SW480 (cell line): ENCODE data around the gene ADCY5.

Experiments
- DNase-seq: peaks from one replicate; pipeline ENCODE4 v3.0.0-alpha.2; 2016; ENCODE audit warnings: low spot score

The ADCY5 gene

DNA sequence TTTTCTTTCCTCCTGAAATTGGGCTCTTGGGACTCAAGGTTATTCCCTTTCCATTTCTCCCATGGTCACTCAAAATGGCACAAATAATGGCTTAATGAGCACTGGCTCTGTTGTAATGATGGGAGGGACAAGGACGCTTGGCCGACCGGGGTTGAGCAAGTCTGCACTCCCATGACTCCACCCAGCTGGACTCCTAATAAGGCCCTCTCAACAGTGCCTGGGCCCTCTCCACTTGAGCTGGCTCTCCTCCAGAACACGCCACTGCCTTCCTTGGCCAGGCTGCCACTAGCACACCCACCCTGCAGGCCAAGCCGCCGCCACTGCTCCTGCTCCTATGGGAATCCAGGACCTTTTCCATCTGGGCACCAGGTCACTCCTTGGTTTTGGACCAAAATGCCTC is 42.3 kb downstream of the ADCY5 start:
- no peak for DNase-seq

DNA sequence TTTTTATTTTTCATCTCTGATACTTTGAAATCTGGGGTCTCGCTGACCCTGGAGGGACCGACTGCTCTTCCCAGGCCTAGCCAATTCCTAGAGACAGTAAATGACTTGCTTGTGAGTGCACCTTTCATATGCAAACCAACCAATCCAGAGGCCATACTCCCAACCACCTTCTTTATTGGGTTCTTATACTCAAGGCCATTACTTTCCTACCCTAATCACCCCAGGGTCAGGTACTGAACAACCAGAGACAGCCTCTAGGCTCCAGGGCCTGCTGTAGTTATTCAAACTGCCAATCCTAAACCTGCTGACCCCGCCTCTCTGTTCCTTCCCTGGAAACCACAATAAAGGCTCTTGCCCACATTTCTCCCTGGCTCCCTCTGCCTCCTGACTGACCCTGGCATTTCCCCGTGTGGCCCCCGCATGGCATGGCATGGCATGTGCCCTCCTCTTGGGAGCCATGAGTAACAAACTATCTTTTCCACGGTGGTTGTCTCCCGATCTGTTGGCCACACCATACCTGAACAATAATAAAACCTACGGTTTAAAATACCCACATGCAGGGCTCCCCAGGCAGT is 42.9 kb downstream of the ADCY5 start:
- DNase-seq: peak; percentile 79

DNA sequence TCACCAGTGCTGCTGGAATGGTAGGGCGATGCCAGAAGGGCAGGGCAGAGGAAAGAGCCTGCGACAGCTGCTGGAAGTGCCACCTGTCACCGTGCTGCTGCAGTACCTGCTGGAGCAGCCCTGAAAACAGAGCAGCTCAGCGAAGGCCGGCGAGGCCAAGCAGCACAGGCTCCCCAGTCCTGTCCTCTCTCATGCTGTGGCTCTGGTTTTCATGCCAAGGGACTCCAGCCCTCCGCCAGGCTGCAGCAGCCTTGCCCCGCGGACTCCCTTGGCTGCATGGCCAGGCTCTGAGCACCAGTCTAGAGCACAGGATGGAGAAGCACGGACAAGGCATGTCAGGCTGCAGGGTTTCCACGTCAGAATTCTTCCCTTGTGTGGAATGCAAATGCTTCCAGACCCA is 43.9 kb downstream of the ADCY5 start:
- no peak for DNase-seq

- no peak for DNase-seq
These were observed 44.5 kb downstream of the ADCY5 start for GRCh38 chr3:123404391-123404790.

DNA sequence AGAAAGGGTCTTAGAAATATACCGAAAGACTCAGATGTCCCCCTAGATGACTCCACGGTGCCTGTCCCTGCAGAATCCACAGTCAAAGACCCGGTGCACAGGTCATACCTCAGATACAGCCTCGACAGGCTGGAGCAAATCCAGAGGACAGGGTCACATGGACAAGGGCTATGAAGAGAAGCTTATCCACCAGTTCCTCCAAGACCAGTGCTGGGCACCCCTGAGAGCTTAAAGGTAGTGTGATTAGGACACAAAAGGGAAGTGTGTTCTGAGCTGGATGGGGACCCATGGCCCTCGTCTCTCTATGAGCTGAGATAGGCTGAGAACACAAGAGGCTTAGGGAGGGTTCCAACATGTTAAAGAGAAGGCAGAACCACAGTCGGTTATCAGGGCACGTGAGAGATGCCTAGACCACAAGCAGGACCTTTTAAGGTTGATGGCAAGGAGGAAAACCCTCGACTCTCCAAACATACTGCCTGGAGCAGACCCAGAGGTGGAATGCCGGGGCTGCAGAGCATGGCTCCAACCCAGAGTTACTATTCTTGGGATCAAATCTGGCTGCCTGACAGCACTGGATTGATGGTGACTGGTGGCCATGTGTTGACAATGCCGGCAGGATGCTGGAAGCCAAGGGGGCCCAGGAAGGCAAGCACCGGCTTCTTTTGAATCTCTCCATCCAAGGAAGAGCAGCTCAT is 46.9 kb downstream of the ADCY5 start:
- no peak for DNase-seq

GRCh38 chr3:123400169-123400568 is 48.7 kb downstream of the ADCY5 start:
- DNase-seq: no peak

- DNase-seq: no peak
These were observed 49.2 kb downstream of the ADCY5 start for GRCh38 chr3:123399653-123400052.

- no peak for DNase-seq
These were observed 50.7 kb downstream of the ADCY5 start for GRCh38 chr3:123397921-123398785.

- no peak for DNase-seq
These were observed 51.8 kb downstream of the ADCY5 start for GRCh38 chr3:123397050-123397590.

GRCh38 chr3:123396171-123397049 is 52.5 kb downstream of the ADCY5 start:
- DNase-seq: no peak

- no peak for DNase-seq
These were observed 53.7 kb downstream of the ADCY5 start for GRCh38 chr3:123395235-123395634.

DNA sequence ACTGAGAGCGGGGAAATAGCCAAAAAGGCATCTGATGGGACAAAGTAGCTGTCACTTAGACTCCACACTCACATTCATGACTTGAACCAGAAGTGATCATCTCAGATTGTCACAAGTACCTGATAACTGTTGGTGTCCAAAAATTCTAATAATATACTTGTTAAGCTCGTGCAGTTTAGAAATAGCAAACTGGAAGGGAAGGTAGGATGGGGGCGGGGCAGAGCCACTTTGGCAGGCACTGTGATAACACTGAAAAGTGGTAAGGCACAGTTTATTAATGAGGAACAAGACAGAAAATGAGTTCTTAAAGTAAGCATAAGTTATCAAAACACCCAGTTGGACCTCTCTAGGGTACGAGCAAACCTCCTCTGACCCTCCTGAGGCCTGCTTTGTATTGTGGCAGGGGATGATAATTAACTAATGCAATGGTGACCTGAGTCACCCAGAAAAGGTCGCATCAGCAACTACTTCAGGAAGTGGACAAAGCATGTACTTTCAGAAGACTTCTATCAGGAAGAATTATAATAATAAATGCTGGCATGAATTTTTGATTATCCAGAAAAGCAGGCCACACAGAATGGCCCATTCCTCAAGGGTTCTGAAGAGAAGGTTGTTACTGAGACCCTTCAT is 54.4 kb downstream of the ADCY5 start:
- no peak for DNase-seq

GRCh38 chr3:123392871-123393620 is 55.8 kb downstream of the ADCY5 start:
- DNase-seq: no peak

DNA sequence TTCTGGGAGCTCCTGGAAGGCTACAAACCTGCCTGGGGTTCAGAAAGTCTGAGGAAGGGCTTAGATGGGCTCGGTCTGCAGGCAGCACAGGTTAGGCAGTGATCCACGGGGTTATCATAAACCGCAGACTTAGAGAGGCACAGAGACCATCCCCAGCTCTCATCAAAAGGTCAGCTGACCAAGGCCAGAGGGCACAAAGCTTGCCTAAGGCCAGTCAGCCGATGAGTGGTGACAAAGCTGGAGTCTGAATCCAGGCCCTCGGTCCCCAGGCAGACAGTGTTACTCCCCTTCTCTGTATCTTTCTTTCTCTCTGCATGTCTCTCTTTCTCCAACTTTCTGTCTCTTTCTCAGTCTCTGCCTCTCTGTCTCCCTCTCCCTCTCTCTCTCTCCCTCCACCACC is 56.5 kb downstream of the ADCY5 start:
- DNase-seq: no peak

DNA sequence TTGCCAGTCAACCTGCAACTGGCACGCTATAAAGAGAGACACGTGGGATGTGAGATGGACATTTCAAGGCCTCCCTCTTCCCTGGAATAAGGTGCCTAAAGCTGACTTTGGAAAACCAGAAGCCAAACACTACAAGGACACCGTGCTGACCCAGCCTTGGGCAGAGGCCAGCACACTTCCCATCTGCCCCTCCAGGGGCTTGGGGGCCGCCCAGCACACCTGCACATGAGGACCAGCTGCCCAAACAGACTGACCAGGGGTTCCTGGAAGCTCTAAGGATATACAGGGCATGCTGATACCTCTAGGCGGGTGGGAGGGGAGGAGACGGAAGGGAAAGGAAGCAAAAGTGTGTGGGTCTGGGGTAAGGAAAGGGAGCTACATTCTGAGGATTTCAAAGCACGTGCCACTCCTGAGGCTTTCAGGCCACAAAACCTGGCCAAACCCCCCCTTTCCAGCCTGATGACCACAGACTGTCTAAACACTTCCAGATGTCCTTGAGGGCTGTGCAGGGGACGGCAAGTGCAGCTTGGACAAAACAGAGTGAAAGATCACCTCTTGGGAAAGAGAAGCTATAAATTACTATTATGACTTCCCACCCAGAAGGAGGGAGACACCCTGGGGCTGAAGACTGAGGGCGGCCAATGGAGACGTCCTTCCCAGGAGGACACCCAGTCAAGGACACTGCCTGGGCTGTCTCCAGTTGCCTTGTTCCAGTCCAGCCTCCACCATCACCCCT is 57.9 kb downstream of the ADCY5 start:
- DNase-seq: no peak

DNA sequence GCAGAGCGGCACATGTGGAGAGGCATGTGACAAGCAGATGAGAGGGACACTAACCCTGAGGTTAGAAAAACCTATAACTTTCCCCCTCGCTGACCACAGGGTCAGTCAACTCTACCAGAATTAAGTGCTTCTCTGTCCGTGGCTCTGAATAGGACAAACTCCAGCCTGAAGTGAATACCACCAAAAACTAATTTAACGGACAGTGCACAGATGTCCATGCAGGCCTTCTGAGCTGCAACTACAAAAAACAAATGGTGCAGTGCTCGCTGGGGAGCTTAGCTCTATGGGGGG is 59.3 kb downstream of the ADCY5 start:
- DNase-seq: no peak

- DNase-seq: no peak
These were observed 59.9 kb downstream of the ADCY5 start for GRCh38 chr3:123388811-123389627.

DNA sequence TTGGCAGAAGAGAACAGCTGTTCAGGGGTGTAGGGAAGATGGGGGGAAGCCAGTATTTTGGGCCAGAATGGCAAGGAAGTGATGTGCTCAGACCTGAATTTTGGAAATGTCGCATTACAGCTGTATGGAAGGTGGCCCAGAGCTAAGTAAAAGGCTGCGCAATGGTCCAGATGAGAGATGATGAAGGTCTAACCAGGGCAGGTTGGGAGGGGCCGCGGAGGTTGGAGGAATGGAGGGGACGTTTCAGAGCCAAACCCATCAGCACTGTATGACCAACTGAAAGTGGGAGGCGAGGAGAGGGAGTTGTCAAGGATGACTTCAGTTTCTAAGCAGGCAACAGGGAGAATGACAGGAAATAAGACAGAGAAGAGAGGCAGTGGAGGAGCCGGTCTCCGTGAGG is 60.8 kb downstream of the ADCY5 start:
- DNase-seq: no peak

- DNase-seq: no peak
These were observed 61.4 kb downstream of the ADCY5 start for GRCh38 chr3:123387532-123387931.
